ENCODE measurements around the gene NEK6.

NEK6 gene

DNA sequence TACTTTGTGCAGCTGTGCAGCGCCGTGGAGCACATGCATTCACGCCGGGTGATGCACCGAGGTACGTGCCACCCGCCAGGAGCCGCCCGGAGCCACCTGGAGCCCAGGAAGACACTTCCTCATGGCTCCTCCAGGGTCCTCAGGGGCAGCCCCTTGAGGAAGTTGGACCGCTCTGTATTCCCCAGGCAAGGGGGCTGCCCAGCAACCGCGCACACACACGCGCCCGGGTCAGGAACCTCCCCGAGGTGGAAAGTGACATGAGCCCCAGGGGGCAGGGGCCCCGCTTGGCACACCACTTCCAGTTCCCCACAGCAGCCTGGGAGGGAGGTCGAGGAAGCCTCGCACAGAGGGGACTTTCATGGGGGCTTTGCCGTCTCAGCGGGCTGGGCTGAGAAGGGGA is 68.6 kb downstream of the NEK6 start:
- TF ChIP-seq, protein P1, sequence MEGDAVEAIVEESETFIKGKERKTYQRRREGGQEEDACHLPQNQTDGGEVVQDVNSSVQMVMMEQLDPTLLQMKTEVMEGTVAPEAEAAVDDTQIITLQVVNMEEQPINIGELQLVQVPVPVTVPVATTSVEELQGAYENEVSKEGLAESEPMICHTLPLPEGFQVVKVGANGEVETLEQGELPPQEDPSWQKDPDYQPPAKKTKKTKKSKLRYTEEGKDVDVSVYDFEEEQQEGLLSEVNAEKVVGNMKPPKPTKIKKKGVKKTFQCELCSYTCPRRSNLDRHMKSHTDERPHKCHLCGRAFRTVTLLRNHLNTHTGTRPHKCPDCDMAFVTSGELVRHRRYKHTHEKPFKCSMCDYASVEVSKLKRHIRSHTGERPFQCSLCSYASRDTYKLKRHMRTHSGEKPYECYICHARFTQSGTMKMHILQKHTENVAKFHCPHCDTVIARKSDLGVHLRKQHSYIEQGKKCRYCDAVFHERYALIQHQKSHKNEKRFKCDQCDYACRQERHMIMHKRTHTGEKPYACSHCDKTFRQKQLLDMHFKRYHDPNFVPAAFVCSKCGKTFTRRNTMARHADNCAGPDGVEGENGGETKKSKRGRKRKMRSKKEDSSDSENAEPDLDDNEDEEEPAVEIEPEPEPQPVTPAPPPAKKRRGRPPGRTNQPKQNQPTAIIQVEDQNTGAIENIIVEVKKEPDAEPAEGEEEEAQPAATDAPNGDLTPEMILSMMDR (IDR thresholded peaks at IDR 0.05), result no peak
- no peak overlapping the region for H3K27ac ChIP-seq

DNA sequence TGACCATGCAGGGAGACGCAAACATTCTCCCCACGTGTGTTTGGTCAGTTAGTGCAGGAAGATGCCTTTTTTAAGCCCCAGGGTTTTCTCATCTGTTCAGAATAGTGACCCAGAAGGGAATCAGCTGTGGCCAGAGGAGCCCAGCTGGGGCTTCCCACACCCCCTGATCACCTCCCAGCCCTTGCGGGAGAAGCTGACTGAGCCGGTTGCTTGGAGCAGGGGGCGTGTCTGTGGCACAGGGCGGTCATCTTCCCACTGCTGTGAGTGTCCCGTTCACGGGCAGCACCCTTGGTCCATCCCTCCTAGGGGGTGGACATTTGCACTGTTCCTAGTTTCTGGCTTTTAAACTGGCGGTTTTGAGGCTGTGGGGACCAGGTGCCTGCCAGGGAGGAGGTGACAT is 69.7 kb downstream of the NEK6 start:
- no peak overlapping the region for H3K27ac ChIP-seq
- TF ChIP-seq, protein P1 (IDR thresholded peaks at IDR 0.05), result no peak
- no peak for TF ChIP-seq ZFX (IDR thresholded peaks at IDR 0.05; ENCODE audit: borderline replicate concordance)

DNA sequence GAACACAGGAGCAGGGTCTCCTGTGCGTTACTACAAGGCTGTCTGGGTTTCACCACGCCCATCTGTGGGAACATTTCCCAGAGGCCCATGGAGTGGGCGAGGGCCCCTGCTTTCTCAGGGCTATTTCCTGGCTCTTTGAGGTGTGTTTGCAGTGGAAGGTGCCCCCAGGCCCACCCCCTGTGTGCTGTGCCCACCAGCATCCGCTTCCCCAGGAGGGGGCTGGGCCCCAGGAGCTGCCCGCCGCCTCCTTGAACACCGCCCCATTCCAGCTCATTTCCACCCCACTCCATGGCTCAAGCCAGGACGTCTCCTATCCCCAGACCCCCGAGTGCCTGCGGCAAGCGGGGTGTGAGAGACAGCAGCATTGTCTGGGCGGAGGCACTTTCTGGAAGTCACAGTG is 70.5 kb downstream of the NEK6 start:
- TF ChIP-seq ZFX (IDR thresholded peaks at IDR 0.05; ENCODE audit: borderline replicate concordance), result no peak
- TF ChIP-seq, protein P1 (IDR thresholded peaks at IDR 0.05), result no peak
- H3K27ac ChIP-seq, result no peak overlapping the region

DNA sequence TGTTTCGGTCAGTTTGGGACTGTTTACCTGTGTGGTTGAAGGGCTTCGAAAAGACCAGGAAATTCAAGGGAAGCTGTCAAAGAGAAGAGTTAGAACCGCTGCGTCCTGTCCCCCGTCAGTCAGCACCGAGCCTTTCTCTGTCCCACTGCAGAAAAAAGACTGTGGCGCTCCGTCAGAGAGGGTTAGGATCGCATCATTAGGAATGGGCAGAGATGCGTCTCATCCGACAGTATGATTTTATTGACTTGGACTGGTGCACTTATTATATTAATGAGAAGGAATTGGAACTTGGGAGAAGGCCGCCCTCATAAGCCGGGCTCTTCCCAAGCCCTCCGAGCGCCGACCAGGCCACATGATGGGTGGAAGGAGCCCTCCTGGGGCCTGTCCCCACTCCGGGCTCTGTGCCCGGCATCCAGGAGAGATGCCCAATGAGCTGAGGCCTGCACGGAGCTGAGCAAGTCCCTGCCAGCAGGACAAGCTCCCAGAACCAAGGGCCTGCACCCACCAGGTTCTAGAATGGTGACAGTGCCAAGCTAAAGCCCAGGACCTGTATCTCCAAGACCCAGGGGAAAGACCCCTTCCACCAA is 71.5 kb downstream of the NEK6 start:
- H3K27ac ChIP-seq, result no peak overlapping the region
- TF ChIP-seq, protein P1 (IDR thresholded peaks at IDR 0.05), result no peak
- no peak for TF ChIP-seq ZFX (IDR thresholded peaks at IDR 0.05; ENCODE audit: borderline replicate concordance)

DNA sequence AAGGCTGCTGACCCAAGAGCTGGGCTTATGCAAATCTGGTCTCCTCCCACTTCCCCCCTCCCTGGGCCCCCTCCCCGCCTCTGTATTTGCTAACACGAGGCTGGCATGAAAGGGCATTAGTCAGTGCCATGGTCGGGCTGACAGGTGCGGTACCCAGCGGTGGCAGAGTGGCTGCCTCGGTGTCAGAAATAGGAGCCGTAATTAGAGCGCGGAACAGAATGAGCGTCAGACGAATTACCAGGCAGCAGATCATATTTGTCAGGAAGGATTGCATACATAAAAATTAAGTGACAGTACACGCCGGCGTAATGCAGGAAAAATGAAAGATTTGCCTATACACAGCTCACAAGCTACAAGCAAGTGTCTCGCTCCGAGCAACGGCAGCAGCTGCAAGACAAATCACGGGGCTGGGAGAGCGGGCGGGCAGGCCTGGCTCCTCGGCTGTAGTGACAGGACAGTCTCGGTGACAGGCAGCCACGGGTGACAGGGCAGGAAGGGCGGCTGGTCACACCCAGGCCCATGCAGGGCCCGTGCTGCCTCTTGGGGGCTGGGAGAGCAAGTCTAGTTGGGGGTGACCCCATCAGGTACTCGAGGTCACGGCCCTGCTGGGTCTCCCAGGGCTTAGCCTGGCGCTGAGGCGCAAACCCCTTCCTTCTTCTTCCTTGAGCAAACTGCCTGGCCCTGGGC is 72.4 kb downstream of the NEK6 start:
- TF ChIP-seq, protein P1 (IDR thresholded peaks at IDR 0.05), result no peak
- no peak for TF ChIP-seq ZFX (IDR thresholded peaks at IDR 0.05; ENCODE audit: borderline replicate concordance)
- no peak overlapping the region for H3K27ac ChIP-seq

DNA sequence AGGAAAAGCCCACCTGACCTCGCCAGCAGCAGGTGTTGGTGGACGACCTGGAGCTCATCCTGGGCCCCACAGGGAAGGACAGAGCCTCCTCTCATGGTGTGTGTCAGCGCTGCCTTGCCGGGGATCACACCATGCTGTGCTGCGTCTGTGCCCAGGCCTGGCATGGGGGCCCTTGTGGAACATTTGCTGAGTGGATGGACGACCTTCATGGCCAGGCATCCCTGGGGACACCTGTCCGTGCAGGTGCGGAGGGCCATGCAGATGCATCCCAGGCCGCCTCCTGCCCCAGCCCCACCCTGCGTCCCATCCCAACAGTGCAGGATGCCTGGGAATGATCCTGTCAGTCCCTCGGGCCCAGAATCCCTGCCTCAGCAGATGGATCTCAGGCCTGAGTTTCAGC is 73.8 kb downstream of the NEK6 start:
- H3K27ac ChIP-seq, result no peak overlapping the region
- TF ChIP-seq ZFX (IDR thresholded peaks at IDR 0.05; ENCODE audit: borderline replicate concordance), result no peak
- TF ChIP-seq, protein P1 (IDR thresholded peaks at IDR 0.05), result no peak

DNA sequence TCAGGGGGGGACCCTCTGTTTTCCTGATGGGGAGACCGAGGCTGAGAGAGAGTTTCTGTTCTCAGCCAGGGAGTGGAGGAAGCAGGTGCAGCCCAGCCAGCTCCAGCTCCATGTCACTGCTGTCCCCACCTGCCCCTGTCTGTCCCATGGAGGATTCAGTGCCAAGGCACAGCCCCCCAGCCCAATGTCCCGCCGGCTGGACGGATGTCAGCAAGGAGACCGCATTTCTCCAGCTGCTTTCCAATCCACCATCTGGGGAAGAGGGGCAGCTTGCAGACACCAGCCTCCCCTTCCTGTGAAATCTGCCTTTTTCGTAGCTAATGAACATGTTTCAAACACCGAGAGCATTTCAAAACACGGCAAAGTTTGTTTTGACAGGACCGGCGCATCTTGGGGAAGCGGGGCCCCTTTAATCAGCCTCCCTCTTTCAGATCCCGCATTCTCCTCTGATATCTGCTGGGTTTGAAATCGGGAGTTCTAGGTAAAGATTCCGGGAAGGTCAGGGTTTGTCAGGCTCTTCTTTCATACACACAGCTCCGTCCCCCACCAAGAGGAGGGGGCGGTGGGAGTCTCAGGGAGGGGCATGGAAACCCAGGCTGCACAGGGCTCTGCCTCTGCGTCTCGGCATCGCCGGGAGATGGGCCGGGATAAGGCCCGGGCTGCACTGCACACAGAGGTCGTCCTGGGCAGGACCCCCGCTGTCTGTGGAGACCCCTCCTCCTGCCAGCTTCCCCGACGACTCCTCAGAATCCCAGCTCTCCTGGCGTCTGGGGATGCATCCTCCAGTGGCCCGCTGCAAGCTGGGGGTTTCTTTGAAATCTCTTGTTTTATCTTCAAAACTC is 74.8 kb downstream of the NEK6 start:
- TF ChIP-seq, protein P1 (IDR thresholded peaks at IDR 0.05), result no peak
- no peak for TF ChIP-seq ZFX (IDR thresholded peaks at IDR 0.05; ENCODE audit: borderline replicate concordance)
- no peak overlapping the region for H3K27ac ChIP-seq

Data from 22Rv1 (cell line).